GM18519 (cell line): ENCODE measurements around the gene HIPK3.
A peak's percentile ranks its signal among the peaks of the same experiment; 100 is the strongest.
"Not testable (repeated sequence)": the region's sequence is repeated elsewhere in the genome, so short reads cannot be mapped to it uniquely, and the experiment has no call there.

Source experiments
- ATAC-seq: cut with Tn5 transposase; IDR thresholded peaks from one replicate; pipeline ENCODE4 v1.9.1; 2021; ENCODE audit warnings: mild to moderate bottlenecking, moderate library complexity; ENCODE audit not compliant: unreplicated experiment, low FRiP score

The HIPK3 gene

GRCh38 chr11:33257897-33258630 is 883 bp downstream of the HIPK3 start:
- peak; percentile 32 for ATAC-seq

DNA sequence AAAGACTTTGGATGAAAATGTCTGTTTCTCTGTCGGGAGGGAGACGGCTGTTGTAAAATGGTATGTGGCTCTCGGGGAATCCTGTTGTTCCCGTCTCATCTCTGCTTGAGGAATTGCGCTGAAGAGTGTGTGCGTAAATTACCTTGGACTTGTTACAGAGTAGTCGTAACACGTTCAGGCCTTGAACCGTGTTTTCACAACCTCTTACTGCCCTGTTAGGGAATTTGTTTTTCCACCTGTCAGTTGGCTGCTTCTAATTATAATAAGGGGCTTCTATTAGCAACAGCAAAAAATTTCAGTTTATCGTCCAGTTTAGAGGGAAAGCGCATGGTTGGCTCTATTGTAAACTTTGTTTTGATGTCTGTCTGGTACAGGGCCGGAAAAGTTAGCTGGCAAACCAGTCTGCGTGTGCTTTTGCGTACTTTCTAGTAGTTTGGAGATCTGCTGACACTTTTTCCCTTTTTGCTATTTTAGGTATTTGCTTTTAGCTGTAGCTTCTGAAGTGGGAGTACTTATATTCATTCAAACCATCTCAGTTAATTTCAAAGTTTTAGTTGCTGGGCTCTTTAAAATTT is 1.5 kb downstream of the HIPK3 start:
- ATAC-seq: peak; percentile 7

- no peak for ATAC-seq
Measured at GRCh38 chr11:33259869-33260268, 2.7 kb downstream of the HIPK3 start.

GRCh38 chr11:33261350-33261749 is 4.2 kb downstream of the HIPK3 start:
- ATAC-seq: not testable (repeated sequence)

- ATAC-seq: no peak
Measured at GRCh38 chr11:33262011-33262645, 4.9 kb downstream of the HIPK3 start.

DNA sequence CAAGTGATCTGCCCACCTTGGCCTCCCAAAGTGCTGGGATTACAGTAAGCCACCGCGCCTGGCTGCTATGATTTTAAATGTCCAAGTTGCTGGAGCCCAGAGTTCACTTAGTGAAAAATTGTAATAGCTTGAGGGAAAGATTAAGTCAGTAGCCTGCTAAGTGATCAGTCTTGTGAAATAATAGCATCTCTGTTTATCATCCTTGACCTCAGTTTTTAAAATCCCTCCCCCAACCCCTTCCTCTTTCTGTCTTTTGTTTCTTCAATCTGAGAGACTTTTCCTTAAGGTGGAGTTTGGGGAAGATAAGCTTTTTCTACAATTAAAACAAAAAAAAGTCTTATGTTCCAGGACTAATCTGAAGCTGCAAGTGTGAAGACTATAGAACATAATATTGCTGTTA is 6.4 kb downstream of the HIPK3 start:
- no peak for ATAC-seq

DNA sequence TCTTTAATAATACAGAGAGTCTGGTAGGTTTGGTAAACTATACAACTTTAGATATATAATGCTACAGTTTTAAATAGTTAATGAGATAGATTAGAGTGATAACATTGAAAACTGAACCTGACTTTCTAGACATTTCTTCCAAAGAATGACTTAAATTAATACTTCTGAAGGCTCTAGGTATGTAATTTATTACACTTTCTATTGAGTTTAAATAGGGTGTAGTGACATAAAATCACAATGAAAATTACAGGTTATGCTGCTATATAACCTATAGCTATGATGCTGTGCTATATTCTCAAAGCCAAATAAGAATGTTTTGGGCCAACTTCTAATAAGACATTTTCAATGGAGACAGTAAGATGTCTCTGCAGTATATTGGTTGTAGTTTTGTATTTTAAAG is 7.7 kb downstream of the HIPK3 start:
- no peak for ATAC-seq

- no peak for ATAC-seq
Measured at GRCh38 chr11:33266393-33267215, 9.4 kb downstream of the HIPK3 start.

- no peak for ATAC-seq
Measured at GRCh38 chr11:33268945-33269540, 11.9 kb downstream of the HIPK3 start.

DNA sequence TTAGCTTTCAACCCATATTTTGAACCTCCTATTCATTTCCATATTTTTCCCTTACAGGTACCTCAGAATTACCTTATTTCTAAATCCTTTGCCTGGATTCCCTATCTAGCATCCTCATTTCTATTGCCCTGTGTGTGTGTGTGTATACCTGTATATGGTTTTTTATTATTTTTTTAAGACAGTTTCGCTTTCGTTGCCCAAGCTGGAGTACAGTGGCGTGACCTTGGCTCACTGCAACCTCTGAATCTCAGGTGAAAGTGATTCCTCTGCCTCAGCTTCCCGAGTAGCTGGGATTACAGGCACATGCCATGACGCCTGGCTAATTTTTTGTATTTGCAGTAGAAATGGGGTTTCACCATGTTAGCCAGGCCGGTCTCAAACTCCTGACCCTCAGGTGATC is 12.6 kb downstream of the HIPK3 start:
- ATAC-seq: no peak

GRCh38 chr11:33271059-33271458 is 13.9 kb downstream of the HIPK3 start:
- no peak for ATAC-seq

DNA sequence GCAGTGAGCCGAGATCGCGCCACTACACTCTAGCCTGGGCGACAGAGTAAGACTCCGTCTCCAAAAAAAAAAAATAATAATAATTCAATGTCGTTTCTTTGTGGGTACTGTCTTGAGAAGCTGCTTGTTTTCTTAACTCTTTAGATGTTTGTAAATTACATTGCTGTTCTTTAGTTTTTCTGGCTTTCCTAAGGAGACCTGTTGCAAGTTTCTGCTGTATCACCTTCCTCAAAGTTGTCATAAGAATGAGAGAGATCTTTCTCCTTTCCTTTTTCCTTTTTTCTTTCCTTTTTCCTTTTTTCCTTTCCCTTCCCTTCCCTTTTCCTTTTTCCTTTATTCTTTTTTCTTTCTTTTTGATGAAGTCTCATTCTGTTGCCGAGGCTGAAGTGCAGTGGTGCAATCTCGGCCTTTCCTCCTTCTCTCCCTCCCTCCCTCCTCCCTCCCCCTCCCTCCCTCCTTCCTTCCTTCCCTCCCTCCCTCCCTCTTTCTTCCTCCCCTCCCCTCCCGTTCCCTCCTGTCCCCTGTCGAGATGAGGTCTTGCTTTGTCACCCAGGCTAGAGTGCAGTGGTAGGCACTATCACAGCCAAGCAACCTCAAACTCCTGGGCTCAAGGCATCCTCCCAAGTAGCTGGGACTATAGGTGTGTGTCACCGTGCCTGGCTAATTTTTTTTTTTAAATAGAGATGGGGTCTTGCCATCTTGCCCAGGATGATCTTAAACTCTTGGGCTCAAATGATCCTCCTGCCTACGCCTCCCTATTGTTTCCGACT is 15.3 kb downstream of the HIPK3 start:
- no peak for ATAC-seq

DNA sequence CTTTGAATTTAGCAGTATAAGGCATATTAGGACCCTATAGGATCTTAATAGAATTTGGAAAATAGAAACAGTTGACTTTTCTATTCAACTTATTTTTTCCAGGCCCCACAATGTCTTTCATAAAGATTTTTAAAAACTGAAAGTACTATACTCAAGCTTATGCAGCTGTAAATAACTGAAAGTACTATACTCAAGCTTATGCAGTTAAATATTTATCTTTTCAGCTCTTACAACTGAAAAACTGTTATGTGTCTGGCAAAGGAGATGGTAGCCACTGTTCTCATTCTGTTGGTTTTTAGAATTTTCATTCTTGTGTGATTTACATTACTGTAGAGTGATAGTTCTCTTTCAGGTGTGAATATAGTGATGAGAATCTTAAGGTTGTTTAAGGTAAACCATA is 16.5 kb downstream of the HIPK3 start:
- ATAC-seq: no peak

DNA sequence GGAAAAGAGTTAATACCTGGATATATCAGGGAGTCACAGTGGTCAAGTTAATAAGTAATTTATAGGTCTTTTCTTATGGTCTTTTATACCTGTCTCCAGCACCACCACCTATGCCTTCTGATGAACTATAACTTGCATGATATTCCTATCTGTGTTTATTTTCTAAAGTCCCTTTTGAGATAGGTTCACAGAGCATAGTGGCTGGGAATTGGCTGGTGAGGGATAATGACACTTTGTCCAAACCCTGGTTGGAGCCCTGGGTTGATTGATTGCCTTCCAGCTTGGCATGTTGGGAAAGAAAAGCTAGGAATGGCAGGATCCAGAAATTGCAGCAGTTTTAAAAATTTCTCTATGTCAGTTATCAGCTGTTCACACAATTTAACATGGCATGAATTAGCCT is 23.2 kb downstream of the HIPK3 start:
- ATAC-seq: no peak

GRCh38 chr11:33281758-33282157 is 24.6 kb downstream of the HIPK3 start:
- no peak for ATAC-seq

DNA sequence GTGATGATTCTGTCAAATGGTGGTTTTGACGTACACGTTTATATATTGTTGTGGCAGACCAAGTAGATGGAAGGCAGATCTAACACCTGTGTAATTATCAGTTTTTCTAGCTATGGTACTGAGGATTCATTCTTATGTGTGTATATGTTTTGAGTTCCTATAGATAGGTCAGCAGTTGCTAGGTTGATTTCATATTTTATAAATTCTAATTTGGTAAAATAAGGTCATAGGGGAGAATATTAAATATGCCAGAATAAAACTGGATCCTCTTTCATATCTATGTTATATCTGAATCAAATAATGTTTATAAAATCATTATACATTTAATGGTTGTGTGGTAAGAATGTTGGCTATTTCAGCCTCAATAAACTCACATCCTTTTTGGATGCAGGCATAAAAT is 27.6 kb downstream of the HIPK3 start:
- no peak for ATAC-seq

DNA sequence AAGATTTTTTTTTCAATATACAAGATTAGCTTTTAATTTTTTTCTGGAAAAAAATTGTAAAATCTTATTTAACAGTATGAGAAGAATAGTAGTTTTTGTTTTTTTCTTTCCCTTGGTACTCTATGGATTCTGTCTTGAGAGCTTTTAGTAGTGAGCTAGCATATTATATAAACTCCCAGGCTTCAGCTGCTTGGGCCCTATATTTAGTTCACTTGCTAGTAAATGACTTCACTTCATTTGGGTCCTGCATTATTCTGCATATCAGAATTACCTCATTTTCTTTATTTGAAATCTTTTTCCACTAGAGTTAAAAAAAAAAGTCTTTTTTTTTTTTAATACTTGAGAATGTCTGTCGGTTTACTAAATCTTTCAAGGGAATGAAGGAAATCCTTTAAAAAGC is 33.1 kb downstream of the HIPK3 start:
- no peak for ATAC-seq

- ATAC-seq: peak; percentile 77
Measured at GRCh38 chr11:33291004-33291777, 34.0 kb downstream of the HIPK3 start.

DNA sequence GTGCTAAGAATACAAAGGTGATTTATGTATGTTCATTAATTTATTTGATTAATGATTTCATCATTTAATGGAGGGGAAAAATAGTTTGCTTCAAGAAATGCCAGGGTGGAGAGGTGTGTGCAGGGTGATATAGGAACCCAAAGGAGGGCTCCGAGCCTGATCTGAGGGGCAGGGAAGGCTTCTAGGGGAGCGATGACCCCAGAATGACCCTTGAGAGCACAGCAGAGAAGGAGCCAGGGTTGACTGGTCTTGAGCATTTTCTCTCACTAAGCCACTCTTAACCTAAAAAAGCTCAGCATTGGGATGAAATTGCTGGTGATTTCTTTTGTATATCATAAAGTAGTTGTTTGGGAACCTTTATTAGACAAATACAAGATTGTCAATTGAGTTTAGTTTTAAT is 35.1 kb downstream of the HIPK3 start:
- no peak for ATAC-seq
